Activated naive CD4-positive, alpha-beta T cell treated with anti-CD3 and anti-CD28 coated beads, Interleukin-2, amount 50 U/mL, for 24 hours (primary cell): ENCODE data around the gene LPCAT4.
"Not testable (repeated sequence)": the region's sequence is repeated elsewhere in the genome, so short reads cannot be mapped to it uniquely, and the experiment has no call there.

ENCODE experiments used
- H3K27ac Mint-ChIP-seq: one replicate; pipeline ENCODE4 v1.8.0; 2021; ENCODE audit warnings: mild to moderate bottlenecking, mixed read lengths
- H3K27me3 Mint-ChIP-seq: one replicate; pipeline ENCODE4 v1.8.0; 2021; ENCODE audit warnings: mixed read lengths
- H3K36me3 Mint-ChIP-seq: one replicate; pipeline ENCODE4 v1.8.0; 2021; ENCODE audit warnings: mixed read lengths
- H3K4me1 Mint-ChIP-seq: one replicate; pipeline ENCODE4 v1.8.0; 2021; ENCODE audit warnings: mixed read lengths
- H3K4me3 Mint-ChIP-seq: one replicate; pipeline ENCODE4 v1.8.0; 2021; ENCODE audit warnings: mild to moderate bottlenecking, mixed read lengths
- H3K9me3 Mint-ChIP-seq: one replicate; pipeline ENCODE4 v1.8.0; 2021; ENCODE audit warnings: mixed read lengths

LPCAT4 gene, protein sequence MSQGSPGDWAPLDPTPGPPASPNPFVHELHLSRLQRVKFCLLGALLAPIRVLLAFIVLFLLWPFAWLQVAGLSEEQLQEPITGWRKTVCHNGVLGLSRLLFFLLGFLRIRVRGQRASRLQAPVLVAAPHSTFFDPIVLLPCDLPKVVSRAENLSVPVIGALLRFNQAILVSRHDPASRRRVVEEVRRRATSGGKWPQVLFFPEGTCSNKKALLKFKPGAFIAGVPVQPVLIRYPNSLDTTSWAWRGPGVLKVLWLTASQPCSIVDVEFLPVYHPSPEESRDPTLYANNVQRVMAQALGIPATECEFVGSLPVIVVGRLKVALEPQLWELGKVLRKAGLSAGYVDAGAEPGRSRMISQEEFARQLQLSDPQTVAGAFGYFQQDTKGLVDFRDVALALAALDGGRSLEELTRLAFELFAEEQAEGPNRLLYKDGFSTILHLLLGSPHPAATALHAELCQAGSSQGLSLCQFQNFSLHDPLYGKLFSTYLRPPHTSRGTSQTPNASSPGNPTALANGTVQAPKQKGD

DNA sequence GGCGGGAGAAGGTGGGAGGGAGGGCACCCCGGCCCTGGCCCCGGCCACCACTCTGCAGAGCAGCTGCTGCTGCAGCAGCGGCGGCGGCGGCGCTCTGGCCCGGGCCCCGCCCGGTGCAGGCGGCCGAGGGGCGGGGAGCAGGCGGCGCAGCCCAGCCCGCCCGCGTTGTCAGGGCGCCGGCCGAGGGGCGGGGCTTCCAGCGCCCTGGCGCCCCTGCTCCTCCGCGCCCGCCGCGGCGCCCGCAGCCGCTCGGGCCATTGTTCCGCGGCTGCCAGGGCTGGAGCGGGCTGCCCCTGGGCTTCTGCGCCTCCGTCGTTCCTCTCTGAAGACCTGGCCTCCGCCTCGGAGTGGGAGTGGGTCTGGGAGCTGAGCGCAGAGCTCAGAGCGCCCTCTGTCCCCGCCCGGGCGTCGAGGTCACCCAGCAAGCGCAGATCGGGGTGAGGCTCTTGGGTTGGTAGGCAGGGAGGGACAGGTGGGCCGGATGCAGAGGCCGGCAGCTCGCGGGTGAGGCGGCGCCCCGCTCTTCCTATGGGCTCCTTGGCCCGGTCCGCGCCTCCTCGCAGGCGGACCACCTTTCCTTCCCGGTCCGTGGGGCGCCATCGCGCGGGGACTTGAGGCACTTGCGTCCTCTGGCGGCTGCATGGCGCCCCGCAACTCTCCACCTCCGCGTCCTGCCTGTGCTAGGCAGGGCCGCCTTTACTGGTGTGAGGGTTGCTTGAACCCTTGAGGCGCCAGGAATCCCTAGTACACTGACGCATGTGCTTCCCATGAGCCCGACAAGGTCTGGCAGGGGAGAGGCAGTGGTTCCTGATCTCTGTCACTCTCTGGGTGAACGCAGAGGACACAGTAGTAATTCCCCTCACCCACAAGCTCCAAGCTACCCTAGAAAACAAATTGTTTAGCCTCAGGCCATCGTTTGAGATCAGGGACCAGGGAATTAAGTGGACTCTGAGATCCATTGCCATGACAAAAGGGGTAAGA, at the start of gene LPCAT4:
Gene LPCAT4, minus strand, starts transcription at position 96 of the 981 bp plus-strand sequence. CDS start 96 bp downstream, outside the sequence.
- Mint-ChIP-seq H3K27ac (peak within 1 kb of the TSS; percentile 91), H3K4me3 (peak within 1 kb of the TSS; percentile 96), H3K4me1 (peaks cover 39% of the 10 kb centered on the region), H3K27me3 (no peaks in the 10 kb centered on the region), H3K36me3 (no peaks in the 10 kb centered on the region), H3K9me3 (no peaks in the 10 kb centered on the region)

DNA sequence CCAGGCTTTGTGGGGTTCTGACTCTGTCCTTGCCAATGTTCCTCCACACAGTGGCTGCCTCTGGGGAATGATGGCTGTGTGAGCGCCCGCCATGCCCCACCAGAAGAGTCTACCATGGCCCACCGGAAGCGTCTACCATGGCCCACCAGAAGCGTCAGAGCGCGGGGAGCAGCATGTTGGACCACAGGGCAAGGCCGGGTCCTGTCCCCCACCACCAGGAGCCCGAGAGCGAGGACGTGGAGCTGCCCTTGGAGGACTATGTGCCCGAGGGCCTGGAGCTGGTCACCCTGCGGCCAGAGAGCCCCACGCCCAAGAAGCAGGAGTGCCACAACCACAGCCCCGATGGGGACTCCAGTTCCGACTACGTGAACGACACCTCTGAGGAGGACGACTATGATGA, 42.5 kb upstream of the LPCAT4 start:
- H3K9me3 Mint-ChIP-seq, H3K4me1 Mint-ChIP-seq, H3K36me3 Mint-ChIP-seq, H3K4me3 Mint-ChIP-seq, H3K27me3 Mint-ChIP-seq, H3K27ac Mint-ChIP-seq: not testable (repeated sequence)

DNA sequence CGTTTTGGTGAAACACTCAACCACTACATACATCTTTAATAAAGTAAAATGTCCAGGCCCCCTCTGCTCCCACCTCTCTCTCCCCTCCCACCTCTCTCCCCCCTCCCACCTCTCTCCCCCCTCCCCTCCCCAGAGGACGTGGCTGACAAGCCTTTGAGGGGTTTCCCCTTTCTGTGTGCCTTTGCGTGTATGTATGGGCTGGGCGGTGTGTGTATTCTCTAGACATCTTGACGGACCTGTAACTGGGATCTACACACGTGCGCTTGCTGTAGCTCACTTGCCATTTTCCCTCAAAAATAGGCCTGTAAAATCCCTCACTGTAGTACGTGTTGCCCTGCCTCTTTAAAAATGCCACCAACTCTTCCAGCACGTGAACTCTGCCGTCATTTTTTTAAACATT, 42.0 kb upstream of the LPCAT4 start:
- not testable (repeated sequence) for H3K4me1 Mint-ChIP-seq, H3K9me3 Mint-ChIP-seq, H3K27ac Mint-ChIP-seq, H3K36me3 Mint-ChIP-seq, H3K27me3 Mint-ChIP-seq, H3K4me3 Mint-ChIP-seq

DNA sequence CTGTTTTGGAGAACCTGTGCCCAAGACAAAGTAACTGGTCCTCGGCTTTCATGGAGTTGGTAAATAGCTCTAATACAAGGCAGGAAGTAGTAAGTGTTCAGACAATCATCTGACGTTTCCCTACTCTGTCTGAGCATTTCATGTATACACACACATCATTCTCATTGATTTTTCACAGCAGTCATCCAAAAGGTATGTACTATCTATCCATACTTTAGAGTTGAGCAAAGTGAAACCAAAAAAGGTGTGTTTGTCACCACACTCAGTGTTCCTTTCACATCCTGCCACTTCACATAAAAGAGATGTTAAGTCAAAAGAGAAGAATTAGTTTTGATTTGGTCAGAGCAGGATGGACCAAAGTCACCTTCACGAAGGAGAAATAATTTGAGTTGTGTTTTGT, 36.9 kb upstream of the LPCAT4 start:
- not testable (repeated sequence) for H3K4me3 Mint-ChIP-seq, H3K9me3 Mint-ChIP-seq, H3K27me3 Mint-ChIP-seq, H3K36me3 Mint-ChIP-seq, H3K27ac Mint-ChIP-seq, H3K4me1 Mint-ChIP-seq

DNA sequence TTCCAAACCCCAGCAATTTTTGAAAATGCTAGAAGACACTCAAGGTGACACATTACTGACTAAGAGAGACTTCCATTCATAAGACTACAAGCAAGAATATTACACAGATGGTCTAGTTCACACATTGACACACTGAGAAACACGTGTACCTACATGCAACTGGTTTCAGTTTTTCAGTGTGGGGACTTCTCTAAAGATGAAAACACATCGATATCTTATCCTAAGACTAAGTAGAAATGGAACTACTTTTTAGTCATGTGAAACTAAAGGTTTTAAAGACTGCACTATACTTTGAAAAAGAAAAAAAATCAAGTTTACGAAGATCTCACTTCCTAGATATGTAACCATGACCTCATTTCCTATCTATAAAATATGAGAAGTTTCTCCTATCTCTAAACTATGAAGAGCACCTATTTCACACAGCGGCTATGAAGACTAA, 36.2 kb upstream of the LPCAT4 start:
- not testable (repeated sequence) for H3K4me1 Mint-ChIP-seq, H3K9me3 Mint-ChIP-seq, H3K36me3 Mint-ChIP-seq, H3K27me3 Mint-ChIP-seq, H3K4me3 Mint-ChIP-seq, H3K27ac Mint-ChIP-seq

DNA sequence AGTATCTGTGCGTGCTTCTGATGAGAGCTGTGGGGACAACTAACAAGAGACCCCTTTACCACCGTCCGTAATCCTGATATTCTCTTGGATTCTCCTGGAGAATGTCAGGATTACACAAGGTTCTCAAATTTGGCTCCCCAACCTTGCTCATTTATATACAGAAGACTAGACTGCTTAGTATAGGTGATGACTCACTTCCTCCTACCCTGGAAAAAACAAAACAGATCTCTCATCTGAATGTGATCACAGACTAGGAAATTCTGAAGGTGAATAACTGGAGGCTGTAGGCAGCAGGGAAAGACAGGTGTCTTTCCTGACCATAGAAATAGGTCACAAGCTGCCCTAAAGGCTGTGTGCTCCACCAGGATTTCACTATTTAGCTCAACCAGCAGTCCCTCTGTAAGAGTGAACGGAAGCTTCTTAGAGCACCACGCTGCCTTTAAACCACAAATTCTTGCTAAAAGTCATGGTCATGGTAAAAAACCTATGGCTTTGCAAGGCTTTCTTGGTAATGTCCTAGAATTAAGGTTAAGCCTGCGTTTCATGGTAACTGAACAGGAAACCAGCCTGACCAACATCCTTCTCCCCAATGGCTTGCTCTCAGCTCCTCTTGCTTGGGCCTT, 30.8 kb upstream of the LPCAT4 start:
- not testable (repeated sequence) for H3K36me3 Mint-ChIP-seq, H3K27me3 Mint-ChIP-seq, H3K4me1 Mint-ChIP-seq

DNA sequence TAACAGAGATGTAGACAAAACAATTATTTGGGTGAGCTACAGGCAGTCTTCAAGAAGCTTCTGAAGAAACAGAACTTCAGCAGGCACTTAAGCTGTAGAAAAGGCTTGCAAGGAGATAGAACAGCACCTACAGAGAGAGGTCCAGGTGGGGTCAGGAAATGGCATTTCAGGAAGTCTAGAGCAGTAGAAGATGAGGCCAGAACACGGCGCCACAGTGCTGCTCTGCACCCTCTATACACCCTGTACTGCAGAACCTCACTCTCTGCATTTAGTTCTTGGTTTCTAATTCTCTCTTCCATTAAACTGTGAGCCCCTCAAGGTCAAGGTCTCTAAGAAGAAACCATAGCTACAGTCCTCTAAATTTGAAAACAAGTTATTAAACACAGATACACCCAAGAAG, 26.0 kb upstream of the LPCAT4 start:
- H3K9me3 Mint-ChIP-seq, H3K4me3 Mint-ChIP-seq, H3K27ac Mint-ChIP-seq, H3K4me1 Mint-ChIP-seq, H3K36me3 Mint-ChIP-seq, H3K27me3 Mint-ChIP-seq: not testable (repeated sequence)

More for the DNA sequence above, 30.8 kb upstream of the LPCAT4 start:
- not testable (repeated sequence) for H3K9me3 Mint-ChIP-seq, H3K4me3 Mint-ChIP-seq, H3K27ac Mint-ChIP-seq

DNA sequence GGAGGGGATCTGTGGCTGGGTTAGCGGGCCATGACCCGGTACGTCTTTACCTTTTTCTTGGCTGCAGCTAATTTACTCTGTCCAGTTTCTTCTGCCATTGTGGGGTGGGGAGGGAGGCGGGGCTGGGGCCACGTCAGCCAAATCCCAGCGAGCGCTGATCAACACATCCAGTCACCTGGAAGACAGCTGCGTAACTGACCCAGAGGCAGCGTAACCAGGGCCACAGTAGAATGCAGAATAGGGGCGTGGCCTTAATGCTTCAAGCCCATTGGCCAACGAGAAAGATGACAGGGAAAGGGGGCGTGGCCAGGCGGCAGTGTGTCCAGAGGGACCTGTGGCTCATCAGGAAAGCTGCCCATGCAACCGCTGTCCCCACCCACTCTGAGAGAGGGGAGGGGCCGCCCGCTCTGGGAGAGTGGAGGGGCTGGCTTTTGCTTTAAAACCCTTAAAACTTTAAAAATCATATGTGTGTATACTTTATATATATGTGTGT, 22.6 kb upstream of the LPCAT4 start:
- not testable (repeated sequence) for H3K4me3 Mint-ChIP-seq, H3K4me1 Mint-ChIP-seq, H3K27me3 Mint-ChIP-seq, H3K9me3 Mint-ChIP-seq, H3K27ac Mint-ChIP-seq, H3K36me3 Mint-ChIP-seq

DNA sequence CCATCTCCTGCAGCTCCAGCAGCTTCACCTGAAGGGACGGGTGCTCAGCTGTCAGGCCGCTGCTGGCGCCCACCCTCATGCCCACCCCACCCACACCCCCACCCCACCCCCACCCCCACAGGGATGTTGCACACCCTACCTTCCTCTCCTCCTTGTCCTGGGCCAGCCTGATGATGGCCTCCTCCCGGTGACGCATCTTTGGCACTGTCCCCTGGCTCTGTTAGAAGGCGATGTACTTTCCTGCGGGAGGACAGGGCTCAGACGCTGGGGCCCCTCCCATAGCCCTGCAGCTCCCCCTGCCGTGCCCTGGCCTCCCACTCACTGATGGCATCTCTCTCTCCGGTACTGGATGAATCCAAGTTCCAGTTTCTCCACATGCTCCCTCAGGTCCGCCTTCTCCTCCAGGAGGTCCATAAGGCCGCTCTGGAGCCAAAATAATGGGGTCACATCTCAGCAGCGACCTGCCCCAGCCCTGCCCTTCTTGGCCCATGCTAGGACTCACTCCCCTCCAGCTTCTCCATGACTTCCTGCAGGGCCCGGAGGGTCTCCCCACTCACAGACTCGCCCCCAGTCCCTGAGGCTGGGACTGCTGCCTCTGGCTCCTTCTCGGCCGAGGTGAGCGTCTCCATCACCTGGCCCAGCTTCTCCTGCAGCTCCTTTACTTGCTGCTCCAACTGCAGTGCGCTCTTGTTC, 15.0 kb upstream of the LPCAT4 start:
- H3K4me3 Mint-ChIP-seq, H3K4me1 Mint-ChIP-seq, H3K27me3 Mint-ChIP-seq, H3K36me3 Mint-ChIP-seq, H3K9me3 Mint-ChIP-seq, H3K27ac Mint-ChIP-seq: not testable (repeated sequence)

DNA sequence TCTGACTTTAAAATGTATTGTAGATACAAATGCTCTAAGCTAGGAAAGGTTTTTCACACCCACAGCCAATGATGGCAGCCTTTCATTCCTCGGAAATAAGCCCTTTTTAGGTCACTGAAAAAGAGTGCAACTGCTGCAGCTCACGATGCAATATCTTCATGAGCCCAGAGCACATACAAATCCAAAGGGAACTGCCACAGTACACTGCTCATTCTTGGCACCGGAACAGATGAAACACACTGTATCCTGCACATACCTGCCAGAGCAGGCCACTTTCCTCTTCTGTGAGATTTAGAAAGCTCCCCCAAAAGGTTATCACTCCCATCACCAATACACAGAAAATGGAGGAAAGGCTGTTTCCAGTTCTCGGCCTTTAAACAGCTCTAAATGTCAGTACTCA, 13.5 kb upstream of the LPCAT4 start:
- H3K4me1 Mint-ChIP-seq, H3K36me3 Mint-ChIP-seq, H3K4me3 Mint-ChIP-seq, H3K27me3 Mint-ChIP-seq, H3K9me3 Mint-ChIP-seq, H3K27ac Mint-ChIP-seq: not testable (repeated sequence)

DNA sequence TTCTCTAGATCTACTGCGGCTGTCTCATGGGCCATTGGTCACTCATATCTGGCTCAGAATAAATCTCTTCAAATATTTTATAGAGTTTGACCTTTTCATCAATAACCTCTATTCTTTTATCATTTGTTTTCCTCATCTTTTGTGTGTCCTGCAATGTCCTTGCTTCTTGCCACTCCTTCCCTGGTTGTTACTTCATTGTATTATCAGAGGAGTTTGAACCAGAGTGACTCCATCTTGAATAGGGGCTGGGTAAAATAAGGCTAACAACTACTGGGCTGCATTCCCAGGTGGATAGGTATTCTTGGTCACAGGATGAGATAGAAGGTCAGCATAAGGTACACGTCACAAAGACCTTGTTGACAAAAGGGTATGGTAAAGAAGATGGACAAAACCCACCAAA, 9.9 kb upstream of the LPCAT4 start:
- H3K36me3 Mint-ChIP-seq, result no peaks in the 10 kb centered on the region
- H3K27me3 Mint-ChIP-seq, result no peaks in the 10 kb centered on the region
- H3K9me3 Mint-ChIP-seq, result no peaks in the 10 kb centered on the region
- no peak overlapping the region for H3K4me3 Mint-ChIP-seq
- H3K27ac Mint-ChIP-seq, result no peak overlapping the region
- no peaks in the 10 kb centered on the region for H3K4me1 Mint-ChIP-seq

DNA sequence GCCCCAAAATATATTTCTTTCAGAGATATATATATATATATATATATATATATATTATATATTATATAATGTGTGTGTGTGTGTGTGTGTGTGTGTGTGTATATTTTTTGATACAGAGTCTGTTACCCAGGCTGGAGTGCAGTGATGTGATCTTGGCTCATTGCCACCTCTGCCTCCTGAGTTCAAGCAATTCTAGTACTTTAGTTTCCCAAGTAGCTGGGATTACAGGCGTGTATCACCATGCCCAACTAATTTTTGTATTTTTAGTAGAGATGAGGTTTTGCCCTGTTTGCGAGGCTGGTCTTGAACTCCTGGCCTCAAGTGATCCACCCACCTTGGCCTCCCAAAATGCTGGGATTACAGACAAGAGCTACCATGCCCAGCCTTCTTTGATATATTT, 8.5 kb upstream of the LPCAT4 start:
- not testable (repeated sequence) for H3K27ac Mint-ChIP-seq, H3K36me3 Mint-ChIP-seq, H3K9me3 Mint-ChIP-seq

DNA sequence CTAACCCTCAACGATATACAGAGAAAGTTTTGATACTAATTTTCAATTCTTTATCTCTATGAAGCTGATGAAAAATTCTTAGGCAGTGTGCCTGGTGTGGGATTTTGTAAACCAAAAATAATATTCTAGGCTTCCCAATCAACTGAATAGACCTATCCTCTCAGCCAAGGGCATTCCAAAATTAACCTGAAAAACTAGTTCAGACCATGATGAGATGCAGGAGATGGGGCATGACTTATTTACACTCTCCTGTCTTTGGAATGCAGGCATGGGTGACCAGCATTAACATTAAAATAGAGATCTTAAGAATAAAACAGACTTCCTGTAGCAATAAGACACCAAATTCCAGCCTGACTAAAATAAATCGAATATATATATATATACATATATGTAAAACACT, 7.8 kb upstream of the LPCAT4 start:
- H3K4me3 Mint-ChIP-seq, result no peak overlapping the region

More for the DNA sequence above, 8.5 kb upstream of the LPCAT4 start:
- H3K27me3 Mint-ChIP-seq, H3K4me3 Mint-ChIP-seq, H3K4me1 Mint-ChIP-seq: not testable (repeated sequence)

DNA sequence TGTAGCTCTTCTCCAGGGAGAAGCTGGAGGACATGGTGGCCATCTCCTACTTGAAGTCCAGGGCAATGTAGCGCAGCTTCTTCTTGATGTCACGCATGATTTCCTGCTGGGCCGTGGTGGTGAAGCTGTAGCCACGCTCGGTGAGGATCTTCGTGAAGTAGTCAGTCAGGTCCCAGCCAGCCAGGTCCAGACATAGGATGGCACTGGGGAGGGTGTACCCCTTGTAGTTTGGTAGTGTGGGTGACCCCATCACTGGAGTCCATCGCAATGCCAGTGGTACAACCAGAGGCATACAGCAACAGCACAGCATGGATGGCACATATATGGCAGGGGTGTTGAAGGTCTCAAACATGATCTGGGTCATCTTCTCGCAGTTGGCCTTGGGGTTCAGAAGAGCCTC, 7.0 kb upstream of the LPCAT4 start:
- H3K27me3 Mint-ChIP-seq, result no peaks in the 10 kb centered on the region
- no peaks in the 10 kb centered on the region for H3K9me3 Mint-ChIP-seq
- H3K27ac Mint-ChIP-seq, result no peak overlapping the region
- no peaks in the 10 kb centered on the region for H3K36me3 Mint-ChIP-seq
- H3K4me1 Mint-ChIP-seq, result peaks cover 11% of the 10 kb centered on the region
- H3K4me3 Mint-ChIP-seq, result no peak overlapping the region

More for the DNA sequence above, 7.8 kb upstream of the LPCAT4 start:
- Mint-ChIP-seq H3K4me1 (peaks cover 6% of the 10 kb centered on the region), H3K27me3 (no peaks in the 10 kb centered on the region), H3K9me3 (no peaks in the 10 kb centered on the region), H3K27ac (no peak overlapping the region), H3K36me3 (no peaks in the 10 kb centered on the region)

DNA sequence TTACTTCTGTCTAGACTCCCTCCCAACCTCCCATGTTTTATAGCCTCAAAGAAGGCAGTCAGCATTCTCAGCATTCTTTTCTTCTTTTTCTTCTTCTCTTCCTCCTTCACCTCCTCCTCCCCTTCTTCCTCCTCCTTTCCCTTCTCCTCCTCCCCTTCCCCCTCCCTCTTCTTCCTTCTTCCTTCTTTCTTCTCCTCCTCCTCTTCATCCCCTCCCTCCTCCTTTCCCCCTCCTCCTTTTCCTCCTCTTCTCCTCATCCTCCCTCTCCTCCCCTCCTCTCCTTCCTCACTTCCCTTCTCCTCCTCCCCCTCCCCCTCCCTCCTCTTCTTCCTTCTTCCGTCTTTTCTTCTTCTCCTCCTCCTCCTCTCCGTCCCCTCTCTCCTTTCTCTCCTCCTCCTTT, 3.6 kb upstream of the LPCAT4 start:
- H3K4me3 Mint-ChIP-seq, result no peak overlapping the region
- H3K27me3 Mint-ChIP-seq, result no peaks in the 10 kb centered on the region
- H3K36me3 Mint-ChIP-seq, result no peaks in the 10 kb centered on the region
- H3K9me3 Mint-ChIP-seq, result no peaks in the 10 kb centered on the region
- H3K4me1 Mint-ChIP-seq, result peaks cover 28% of the 10 kb centered on the region
- no peak overlapping the region for H3K27ac Mint-ChIP-seq
